K562 (cell line): ENCODE results near the gene RBM20. TPM values are rescaled to one million over a fixed set of nuclear protein-coding genes. Genes with fewer than 3 reads are reported as not detected.
A peak's percentile ranks its signal among the peaks of the same experiment; 100 is the strongest.

Experiments
- CBX3 ChIP-seq, 2 experiments: IDR thresholded peaks; 1 replicate in 1 of 2; 2 replicates in 1 of 2; pipeline ENCODE4 v1.6.1; 2012; ENCODE audit warnings: inconsistent platforms in 2 of 2, low read length in 2 of 2, borderline replicate concordance in 1 of 2, control low read depth in 1 of 2
- CHD2 ChIP-seq: IDR thresholded peaks from 2 replicates; pipeline ENCODE4 v1.6.1; 2011; ENCODE audit warnings: low read depth, low read length
- ELK1 ChIP-seq: sonication (generic); formaldehyde crosslinking; IDR thresholded peaks from 2 replicates; pipeline ENCODE4 v1.8.1; 2022; ENCODE audit warnings: missing genetic modification reagents
- GMEB1 ChIP-seq: fragments of 250-450 bp; sonication (Bioruptor Pico); IDR thresholded peaks from 2 replicates; pipeline ENCODE4 v1.4.0; 2020; ENCODE audit warnings: mild to moderate bottlenecking
- HNRNPH1 ChIP-seq: fragments of 200-400 bp; formaldehyde crosslinking; optimal IDR thresholded peaks from 2 replicates; pipeline ENCODE3; 2017; ENCODE audit warnings: low read depth, mild to moderate bottlenecking, low read length, moderate library complexity
- KLF1 ChIP-seq: fragments of 450-650 bp; IDR thresholded peaks from 2 replicates; pipeline ENCODE4 v1.6.1; 2016; ENCODE audit warnings: missing genetic modification characterization, missing compliant biosample characterization
- MED1 ChIP-seq: sonication (generic); formaldehyde crosslinking; IDR thresholded peaks from 2 replicates; pipeline ENCODE4 v1.8.1; 2023; ENCODE audit warnings: missing genetic modification reagents, borderline replicate concordance
- PRDM10 ChIP-seq: fragments of 450-650 bp; IDR thresholded peaks from 2 replicates; pipeline ENCODE4 v1.6.1; 2018; ENCODE audit not compliant: partially characterized antibody
- PRMT5 ChIP-seq: sonication (generic); formaldehyde crosslinking; IDR thresholded peaks from 2 replicates; pipeline ENCODE4 v1.5.0; 2020; ENCODE audit warnings: missing genetic modification reagents
- SMARCA4 ChIP-seq: fragments of 450-650 bp; IDR thresholded peaks from 2 replicates; pipeline ENCODE4 v1.6.1; 2016
- TCF3 ChIP-seq: sonication (generic); formaldehyde crosslinking; IDR thresholded peaks from 2 replicates; pipeline ENCODE4 v1.4.0; 2020; ENCODE audit warnings: mild to moderate bottlenecking, missing genetic modification reagents
- UBTF ChIP-seq, 2 experiments: IDR thresholded peaks; 2 replicates each; pipeline ENCODE4 v1.6.1; 2012; ENCODE audit warnings: improper control_type of control experiment in 2 of 2, low read depth in 2 of 2, low read length in 2 of 2, borderline replicate concordance in 1 of 2
- ZBED1 ChIP-seq: IDR thresholded peaks from 2 replicates; pipeline ENCODE4 v1.6.1; 2014
- ZC3H11A ChIP-seq: IDR thresholded peaks from 2 replicates; pipeline ENCODE4 v1.6.1; 2012; ENCODE audit warnings: low read depth, low read length, improper control_type of control experiment
- ZFP91 ChIP-seq: sonication (generic); formaldehyde crosslinking; IDR thresholded peaks from 2 replicates; pipeline ENCODE4 v1.8.0; 2022; ENCODE audit warnings: mild to moderate bottlenecking, missing genetic modification reagents
- ZNF324 ChIP-seq: fragments of 250-450 bp; sonication (Bioruptor Pico); IDR thresholded peaks from 2 replicates; pipeline ENCODE4 v1.4.0; 2020; ENCODE audit warnings: mild to moderate bottlenecking
- ZNF347 ChIP-seq: fragments of 450-650 bp; formaldehyde crosslinking; IDR thresholded peaks from 2 replicates; pipeline ENCODE4 v1.4.0; 2020; ENCODE audit warnings: low read depth, mild to moderate bottlenecking, moderate library complexity
- polyA plus RNA-seq, 8 experiments: library from polyadenylated mRNA; depleted of rRNA in 4 of 8; stranded (reverse) in 5 of 8; unstranded in 3 of 8; fragments of >200 nt; fragmentation: Nextera tagmentation in 2 of 8; fragmentation: Illumina TruSeq in 1 of 8; extraction: Ambion mirVana in 2 of 8; extraction: Trizol in 1 of 8; gene quantifications; 2 replicates each; pipeline versions ENCODE4 v1.2.1 to v1.2.3, GENCODE V29; 2011 to 2014; ENCODE audit warnings: inconsistent platforms in 1 of 8, missing spikeins in 1 of 8
- total RNA-seq, 7 experiments: library from RNA; depleted of rRNA in 6 of 7; stranded (reverse); fragments of >200 nt in 6 of 7; fragmentation: Illumina TruSeq in 2 of 7; extraction: Trizol in 2 of 7; gene quantifications; 2 replicates each; pipeline versions ENCODE4 v1.2.1 to v1.2.3, GENCODE V29; 2011 to 2021; ENCODE audit warnings: low replicate concordance in 1 of 7

RBM20 gene
- total and polyA plus RNA-seq, 9 of the 15 experiments (the other 6 are each of a cell fraction or from before 2014, with no cell fraction given) = 0.63 to 5.7 (median 3.2) TPM

GRCh38 chr10:110664483-110665420, 20.6 kb downstream of the RBM20 start (continued):
- TF ChIP-seq GMEB1 (CRISPR knock-in tag) = no peak
- no peak for TF ChIP-seq ZNF324 (CRISPR knock-in tag)
- no peak for TF ChIP-seq ELK1 (CRISPR knock-in tag)
- no peak for TF ChIP-seq ZC3H11A
- TF ChIP-seq TCF3 = 0 out of 2 replicates have a peak, but pooled peaks have one; percentile 18
- TF ChIP-seq SMARCA4 = peak; percentile 89
- TF ChIP-seq CHD2 = no peak
- peak; percentile 27 for TF ChIP-seq PRDM10
- TF ChIP-seq MED1 = no peak
- TF ChIP-seq ZNF347 (CRISPR knock-in tag) = no peak
- no peak for TF ChIP-seq ZFP91 (CRISPR knock-in tag)
- TF ChIP-seq KLF1 (tag) = no peak
- TF ChIP-seq CBX3 (IDR thresholded peaks at IDR 0.05; ENCODE audit: borderline replicate concordance in 1 of 2, low read length in 2 of 2) = no peak
- TF ChIP-seq HNRNPH1 = no peak
- no peak for TF ChIP-seq UBTF (IDR thresholded peaks at IDR 0.05; ENCODE audit: borderline replicate concordance in 1 of 2, low read depth in 2 of 2, low read length in 2 of 2)
- no peak for TF ChIP-seq PRMT5 (CRISPR knock-in tag)
- no peak for TF ChIP-seq ZBED1
